RWPE2 (cell line): ENCODE measurements around the gene NFYA.

Experiments
- ATAC-seq: fragments of 200-7000 bp; cut with Tn5 transposase; 3 replicates; pipeline ENCODE4 v1.9.1; 2021; ENCODE audit warnings: low read depth
- DNase-seq: peaks from one replicate; pipeline ENCODE4 v3.0.0-alpha.2; 2020; ENCODE audit warnings: low spot score
- H3K27ac ChIP-seq: fragments of 450-650 bp; 2 replicates; pipeline ENCODE4 v1.5.1; 2017; ENCODE audit warnings: mild to moderate bottlenecking; ENCODE audit not compliant: poor library complexity, severe bottlenecking
- H3K27me3 ChIP-seq: fragments of 250-450 bp; sonication (Bioruptor Pico); 2 replicates; pipeline ENCODE4 v1.5.1; 2021; ENCODE audit warnings: mild to moderate bottlenecking, moderate library complexity; ENCODE audit not compliant: insufficient read depth, poor library complexity, severe bottlenecking
- H3K36me3 ChIP-seq: fragments of 250-450 bp; sonication (Bioruptor Pico); 2 replicates; pipeline ENCODE4 v1.5.1; 2020; ENCODE audit warnings: low read depth, mild to moderate bottlenecking, moderate library complexity
- H3K4me1 ChIP-seq: fragments of 250-450 bp; sonication (Bioruptor Pico); 2 replicates; pipeline ENCODE4 v1.5.1; 2021; ENCODE audit warnings: mild to moderate bottlenecking, moderate library complexity; ENCODE audit not compliant: insufficient read depth, poor library complexity, severe bottlenecking
- H3K4me3 ChIP-seq: fragments of 250-450 bp; sonication (Bioruptor Pico); 2 replicates; pipeline ENCODE4 v1.5.1; 2021; ENCODE audit warnings: mild to moderate bottlenecking, moderate library complexity; ENCODE audit not compliant: severe bottlenecking
- H3K9me3 ChIP-seq: fragments of 250-450 bp; sonication (Bioruptor Pico); 2 replicates; pipeline ENCODE4 v1.5.1; 2021; ENCODE audit warnings: mild to moderate bottlenecking, moderate library complexity; ENCODE audit not compliant: severe bottlenecking
- CTCF ChIP-seq: fragments of 450-650 bp; IDR thresholded peaks from one replicate; pipeline ENCODE4 v1.5.1; 2017; ENCODE audit warnings: mild to moderate bottlenecking, moderate library complexity; ENCODE audit not compliant: poor library complexity, severe bottlenecking

The NFYA gene

GRCh38 chr6:41072836-41073202 lies at the start of gene NFYA:
NFYA (plus strand) TSS chr6:41072974; CDS start chr6:41079090, 6,116 bp downstream.
- ATAC-seq (peak; percentile 86), DNase-seq (no peak)
- peaks cover 12% of the 10 kb centered on the region for H3K36me3 ChIP-seq
- no peaks in the 10 kb centered on the region for H3K9me3 ChIP-seq
- peak within 1 kb of the TSS; percentile 81 for H3K4me3 ChIP-seq
- peak within 1 kb of the TSS; percentile 94 for H3K27ac ChIP-seq
- TF ChIP-seq CTCF: no peak
- H3K27me3 ChIP-seq: no peaks in the 10 kb centered on the region
- no peaks in the 10 kb centered on the region for H3K4me1 ChIP-seq

GRCh38 chr6:41023114-41023513 lies 49.7 kb upstream of the NFYA start:
- no peak for ATAC-seq
- H3K4me3 ChIP-seq: no peak overlapping the region
- no peak for DNase-seq
- no peaks in the 10 kb centered on the region for H3K9me3 ChIP-seq
- H3K36me3 ChIP-seq: no peaks in the 10 kb centered on the region
- H3K27ac ChIP-seq: peak overlapping the region; percentile 61
- H3K4me1 ChIP-seq: peaks cover 25% of the 10 kb centered on the region
- TF ChIP-seq CTCF: no peak
- no peaks in the 10 kb centered on the region for H3K27me3 ChIP-seq

- TF ChIP-seq CTCF: no peak
- Histone ChIP-seq H3K4me3 (no peak overlapping the region), H3K27ac (no peak overlapping the region), H3K27me3 (no peaks in the 10 kb centered on the region), H3K36me3 (no peaks in the 10 kb centered on the region), H3K9me3 (no peaks in the 10 kb centered on the region), H3K4me1 (peaks cover 31% of the 10 kb centered on the region)
- ATAC-seq: no peak
- DNase-seq: no peak
These were observed 46.7 kb upstream of the NFYA start for GRCh38 chr6:41025966-41026530.

DNA sequence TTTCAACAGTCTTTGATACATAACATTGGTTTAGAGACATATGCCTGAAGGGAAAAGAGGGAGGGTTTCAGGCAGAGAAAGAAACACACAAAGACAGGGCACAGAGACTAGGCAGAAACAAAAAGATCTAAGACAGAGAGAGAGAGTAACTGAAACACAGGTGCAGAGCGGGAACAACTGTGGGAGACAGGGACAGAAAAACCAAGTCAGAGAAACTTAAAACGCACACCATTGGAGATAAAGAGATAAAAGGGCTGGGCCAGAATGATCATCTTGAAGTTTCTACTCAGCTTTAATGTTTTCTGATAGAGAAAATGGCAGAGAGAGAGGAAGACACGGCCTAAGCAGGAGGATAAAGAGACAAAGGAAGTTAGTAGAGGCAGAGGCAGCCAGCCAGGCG lies 45.5 kb upstream of the NFYA start:
- DNase-seq (no peak), ATAC-seq (no peak)
- H3K9me3 ChIP-seq: no peaks in the 10 kb centered on the region
- H3K27me3 ChIP-seq: no peaks in the 10 kb centered on the region
- no peak overlapping the region for H3K27ac ChIP-seq
- no peak for TF ChIP-seq CTCF
- no peak overlapping the region for H3K4me3 ChIP-seq
- no peaks in the 10 kb centered on the region for H3K36me3 ChIP-seq
- peaks cover 23% of the 10 kb centered on the region for H3K4me1 ChIP-seq

DNA sequence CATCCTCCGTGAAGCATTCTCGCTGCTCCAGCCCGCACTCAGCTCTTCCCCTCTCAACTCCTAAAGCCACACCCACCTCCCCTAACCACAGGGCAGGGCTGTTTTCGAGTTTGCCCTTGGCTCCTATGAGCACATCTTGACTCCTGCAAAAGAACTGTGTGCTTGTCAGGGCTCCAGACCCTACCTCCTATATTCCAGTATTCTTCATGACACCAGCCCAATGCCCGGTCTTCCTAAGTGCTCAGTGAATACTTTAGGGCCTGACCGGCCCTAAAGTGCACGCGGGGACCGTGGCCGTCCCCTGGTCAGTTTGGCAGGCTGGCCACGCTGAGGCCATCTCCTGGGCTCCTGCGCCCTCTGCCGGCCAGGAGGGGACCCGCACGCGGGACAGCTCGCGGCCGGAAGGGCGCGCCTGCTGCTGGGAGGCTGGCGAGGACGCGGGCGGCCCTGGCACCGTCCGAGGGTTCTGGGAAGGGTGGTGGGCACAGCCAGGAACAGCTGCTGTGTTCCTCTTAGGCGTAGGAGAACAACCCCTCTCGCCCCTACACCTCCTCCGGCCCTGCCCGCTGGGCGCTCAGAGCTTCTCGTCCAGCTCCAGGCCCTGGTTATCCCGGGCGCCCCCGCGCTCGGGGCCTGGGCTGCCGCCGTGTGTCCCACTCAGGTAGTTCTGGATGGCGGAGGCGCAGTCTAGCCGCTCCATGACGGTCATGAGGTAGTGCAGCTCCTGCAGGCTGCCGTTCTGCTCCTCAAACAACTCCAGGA lies 44.8 kb upstream of the NFYA start:
- Histone ChIP-seq H3K36me3 (no peaks in the 10 kb centered on the region), H3K9me3 (no peaks in the 10 kb centered on the region), H3K4me3 (peak overlapping the region; percentile 17), H3K4me1 (peaks cover 15% of the 10 kb centered on the region), H3K27ac (no peak overlapping the region), H3K27me3 (no peaks in the 10 kb centered on the region)
- TF ChIP-seq CTCF: peak; percentile 96
- DNase-seq: no peak
- peak; percentile 86 for ATAC-seq
